GM19467 (cell line): ENCODE measurements around the gene NEK11.
"Not testable (repeated sequence)": the region's sequence is repeated elsewhere in the genome, so short reads cannot be mapped to it uniquely, and the experiment has no call there.

ENCODE experiments used
- ATAC-seq: cut with Tn5 transposase; IDR thresholded peaks from one replicate; pipeline ENCODE4 v1.9.1; 2021; ENCODE audit warnings: mild to moderate bottlenecking, moderate library complexity; ENCODE audit not compliant: unreplicated experiment

The NEK11 gene

DNA sequence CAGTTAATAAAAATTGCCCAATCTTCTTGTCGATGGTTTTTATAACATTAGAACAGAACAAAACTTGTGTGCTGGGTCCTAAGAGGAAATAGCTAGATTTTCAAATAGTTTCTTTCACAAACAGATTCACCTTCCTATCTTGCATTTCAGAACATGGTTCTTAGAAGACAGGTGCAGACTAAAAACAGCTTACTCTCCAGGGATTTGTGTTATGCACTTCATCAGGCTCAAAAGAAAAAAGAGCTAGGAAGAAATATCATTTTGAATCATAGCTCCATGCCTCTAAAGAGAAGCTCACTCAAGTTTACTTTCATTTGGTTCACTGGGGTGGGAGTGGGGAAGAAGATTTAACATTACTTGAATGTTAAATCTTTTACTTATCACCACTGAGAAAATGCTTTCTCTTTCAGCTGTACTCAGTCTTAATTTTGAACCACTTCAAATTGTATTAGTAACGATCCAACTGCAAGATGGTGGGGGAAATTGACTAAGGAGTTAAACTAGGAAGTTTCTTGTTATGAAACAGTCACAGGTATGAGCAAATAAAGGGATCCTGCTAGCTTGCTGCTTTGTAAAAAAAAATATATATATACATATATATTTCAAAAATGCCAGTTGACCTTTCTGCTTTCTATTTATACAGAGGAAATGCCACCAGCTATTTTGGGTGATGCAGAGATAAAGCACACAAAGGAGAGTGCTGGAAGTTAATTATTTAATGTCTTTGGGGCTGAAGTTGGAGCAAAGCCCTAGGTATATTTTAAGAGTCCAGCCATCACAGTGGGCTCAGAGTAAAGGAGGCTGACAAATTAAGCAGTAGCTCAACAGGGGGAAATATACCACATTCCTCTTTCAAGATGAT is 326.6 kb downstream of the NEK11 start:
- ATAC-seq = no peak

DNA sequence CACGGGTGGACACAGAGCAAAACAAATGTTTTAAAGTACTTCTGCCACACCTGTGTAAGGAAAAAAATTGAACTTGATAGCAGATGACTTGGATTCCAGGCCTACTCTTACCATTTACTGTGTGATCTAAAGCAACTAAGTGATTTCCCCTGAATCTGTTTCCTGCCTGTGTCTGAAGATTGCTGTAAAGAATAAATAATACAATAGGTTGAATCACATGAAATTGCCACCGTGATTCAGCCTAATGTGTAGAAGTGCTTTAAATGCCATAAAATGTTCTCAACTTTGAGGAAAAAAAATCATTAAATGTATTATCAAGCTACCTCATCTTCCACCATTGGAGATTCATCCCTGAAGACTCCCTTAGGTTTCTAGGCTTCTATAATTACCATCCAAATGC is 327.3 kb downstream of the NEK11 start:
- no peak for ATAC-seq

DNA sequence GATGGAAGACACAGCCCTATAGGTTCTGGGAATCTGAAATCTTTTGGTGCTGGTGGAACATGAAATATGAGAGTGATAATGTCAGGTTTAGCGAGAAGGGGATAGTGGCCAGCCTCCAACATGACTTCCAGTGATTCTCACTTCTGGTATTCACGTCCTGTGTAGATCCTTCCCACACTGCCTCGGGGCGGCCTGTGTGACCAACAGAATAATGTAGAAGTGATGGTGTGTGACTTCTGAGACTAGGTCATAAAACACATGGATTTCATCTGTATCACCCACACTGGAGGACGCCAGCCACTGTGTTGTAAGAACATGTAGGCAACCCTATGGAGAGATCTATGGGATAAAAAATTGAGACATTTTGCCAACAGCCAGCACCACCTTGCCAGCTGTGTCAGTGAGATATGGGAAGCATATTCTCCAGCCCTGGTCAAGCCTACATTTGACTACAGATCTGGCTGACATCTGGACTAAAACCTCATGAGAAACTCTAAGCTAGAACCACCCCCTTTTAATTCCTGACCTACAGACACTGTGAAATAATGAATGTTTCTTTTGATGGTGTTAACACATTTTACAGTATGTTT is 329.4 kb downstream of the NEK11 start:
- no peak for ATAC-seq

DNA sequence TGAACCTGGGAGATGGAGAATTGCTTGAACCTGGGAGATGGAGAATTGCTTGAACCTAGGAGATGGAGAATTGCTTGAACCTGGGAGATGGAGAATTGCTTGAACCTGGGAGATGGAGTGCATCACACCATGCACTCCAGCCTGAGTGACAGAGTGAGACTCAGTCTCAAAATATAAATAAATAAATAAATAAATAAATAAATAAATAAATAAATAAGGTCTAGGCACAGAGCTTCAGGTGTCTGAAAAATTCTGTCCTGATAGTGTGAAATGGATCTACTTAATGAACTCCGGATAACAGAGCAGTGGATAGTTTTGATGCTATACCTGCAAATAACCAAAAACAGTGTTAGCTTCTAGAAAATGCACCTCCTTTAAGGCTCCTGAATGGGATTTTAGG is 330.6 kb downstream of the NEK11 start:
- ATAC-seq = no peak

DNA sequence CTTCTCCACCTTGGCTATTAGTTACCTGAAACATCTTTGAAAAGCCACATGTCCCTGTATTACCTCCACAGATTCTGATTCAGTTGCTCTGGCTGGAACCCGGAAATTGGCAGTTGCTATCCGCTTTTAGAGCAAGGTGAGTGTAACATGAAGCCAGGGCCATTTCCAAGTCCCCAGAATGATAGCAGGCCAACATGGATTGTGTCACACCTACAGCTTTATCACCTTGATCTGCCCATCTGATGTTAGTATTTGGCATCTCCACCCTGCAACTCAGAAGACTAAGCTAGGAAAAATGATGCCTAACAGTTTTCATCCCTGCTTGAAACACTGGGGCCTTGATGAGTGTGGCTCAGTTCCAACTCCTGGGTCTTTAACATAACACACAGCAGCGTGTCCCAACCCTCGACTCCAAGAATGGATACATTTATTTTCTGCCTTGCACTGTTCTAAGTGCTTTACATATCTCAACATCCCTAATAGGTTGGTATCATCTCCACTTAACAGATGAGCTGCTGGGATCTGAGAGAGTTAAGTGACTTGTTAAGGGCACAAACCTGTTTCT is 333.6 kb downstream of the NEK11 start:
- ATAC-seq = no peak

DNA sequence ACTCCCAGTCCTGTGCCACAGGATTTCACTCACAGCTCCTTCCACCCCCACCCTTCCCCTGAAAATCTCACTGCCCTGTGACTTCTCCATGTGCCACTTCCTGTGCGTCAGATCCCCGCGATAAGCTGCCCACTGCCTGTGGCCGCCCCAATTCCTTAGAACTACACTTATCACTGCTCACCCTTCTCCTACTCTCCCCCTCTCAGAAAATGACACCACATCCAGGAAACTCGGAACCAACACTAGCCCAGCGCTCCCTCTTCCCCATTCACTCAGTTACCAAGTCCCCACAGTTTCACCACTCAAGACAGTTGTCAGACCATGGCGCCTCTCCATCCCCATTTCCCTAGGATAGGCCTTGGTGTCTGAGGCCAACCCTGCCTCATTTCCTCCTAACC is 334.4 kb downstream of the NEK11 start:
- not testable (repeated sequence) for ATAC-seq

DNA sequence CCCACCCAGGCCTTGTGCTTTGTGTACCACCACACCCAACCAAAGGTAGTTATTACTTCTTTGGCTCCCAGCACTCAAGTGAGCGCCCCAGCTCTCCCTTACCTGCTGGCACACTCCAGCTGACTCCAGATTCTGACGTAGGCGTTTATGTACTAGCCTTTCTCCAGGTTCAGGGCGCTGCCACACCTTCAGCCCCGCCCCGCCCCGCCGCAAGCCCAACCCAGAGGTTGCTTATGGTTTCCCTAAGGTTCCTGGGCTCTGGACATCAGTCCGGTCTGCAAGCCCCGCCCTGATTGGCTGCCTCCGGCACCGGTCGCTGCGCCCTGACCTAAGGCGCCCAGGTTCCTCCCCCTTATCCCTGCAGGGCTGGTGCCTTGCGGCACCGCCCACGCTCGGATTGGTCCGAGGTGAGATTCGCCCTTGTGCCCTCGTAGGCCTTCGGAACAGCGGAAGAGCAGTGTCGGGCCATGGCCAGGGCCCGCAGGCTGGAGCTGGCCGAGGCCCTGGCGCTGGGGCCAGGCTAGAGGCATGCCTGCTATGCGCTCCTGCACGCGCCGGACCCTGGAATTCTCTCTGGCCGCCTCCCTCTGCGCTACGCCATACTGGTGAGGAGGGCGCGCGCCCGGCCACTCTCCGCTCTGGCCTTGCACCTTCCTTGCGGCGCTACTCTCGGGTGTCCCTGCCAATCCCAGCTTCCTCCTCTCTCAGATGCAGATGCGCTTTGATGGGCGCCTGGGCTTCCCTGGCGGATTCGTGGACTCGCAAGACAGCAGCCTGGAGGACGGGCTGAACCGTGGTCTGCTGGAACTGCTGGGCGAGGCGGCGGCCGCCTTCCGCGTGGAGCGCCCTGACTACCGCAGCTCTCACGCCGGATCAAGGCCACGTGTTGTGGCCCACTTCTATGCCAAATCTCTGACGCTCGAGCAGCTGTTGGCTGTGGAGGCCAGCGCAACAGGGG is 335.1 kb downstream of the NEK11 start:
- ATAC-seq = peak; percentile 96

DNA sequence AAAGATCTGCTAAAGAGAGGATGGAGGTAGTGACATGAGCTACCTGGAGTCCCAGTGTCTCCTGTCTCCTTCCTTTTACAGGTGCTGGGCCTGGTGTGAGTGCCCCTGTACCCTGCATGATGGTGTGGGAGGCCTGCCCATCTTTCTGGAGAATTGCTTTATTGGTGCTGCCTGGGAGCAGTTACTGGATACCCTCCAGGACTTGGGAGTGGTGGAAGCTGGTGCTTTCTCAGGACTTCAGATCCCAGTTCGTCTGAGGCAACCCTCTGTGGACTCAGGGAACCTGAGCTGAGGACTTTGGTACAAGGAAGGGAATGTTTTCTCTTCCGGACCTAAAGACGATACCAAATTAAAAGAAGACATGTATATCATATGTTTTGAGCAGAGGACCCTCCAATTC is 336.6 kb downstream of the NEK11 start:
- no peak for ATAC-seq

DNA sequence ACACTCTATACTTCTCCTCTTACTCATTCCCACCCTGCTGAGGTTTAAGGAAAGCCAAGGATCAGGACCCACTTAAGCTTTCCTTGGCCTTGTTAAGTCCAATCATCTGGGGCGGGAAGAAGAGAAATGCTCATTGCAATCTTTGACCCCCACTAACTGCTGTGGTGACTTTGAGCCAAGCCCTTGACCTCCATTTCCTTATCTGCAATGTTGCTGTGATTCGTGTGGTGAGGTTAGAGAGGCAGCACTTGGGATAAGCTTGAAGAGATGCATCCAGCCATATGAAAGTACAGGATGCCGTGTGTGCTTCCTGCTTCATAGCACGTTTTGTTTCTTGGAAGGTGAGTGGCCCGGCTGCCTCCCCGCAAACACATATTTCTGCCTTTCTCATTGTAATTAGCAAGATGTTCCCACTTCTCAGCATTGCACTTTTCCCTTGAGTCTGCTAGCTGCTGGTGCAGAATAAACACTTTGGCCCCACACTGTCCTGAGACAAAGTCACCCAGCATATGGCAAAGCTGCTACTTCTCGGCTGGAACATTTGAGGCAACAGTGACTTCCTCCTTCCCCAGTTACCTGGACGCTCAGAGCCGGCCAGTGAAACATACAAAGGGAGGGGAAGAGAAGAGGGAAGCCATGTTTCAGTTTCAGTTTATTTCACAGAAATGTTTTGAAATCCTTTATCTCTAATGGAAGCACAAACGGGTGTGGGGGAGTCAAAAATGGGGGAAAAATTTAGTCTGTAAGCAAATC is 344.4 kb downstream of the NEK11 start:
- no peak for ATAC-seq

DNA sequence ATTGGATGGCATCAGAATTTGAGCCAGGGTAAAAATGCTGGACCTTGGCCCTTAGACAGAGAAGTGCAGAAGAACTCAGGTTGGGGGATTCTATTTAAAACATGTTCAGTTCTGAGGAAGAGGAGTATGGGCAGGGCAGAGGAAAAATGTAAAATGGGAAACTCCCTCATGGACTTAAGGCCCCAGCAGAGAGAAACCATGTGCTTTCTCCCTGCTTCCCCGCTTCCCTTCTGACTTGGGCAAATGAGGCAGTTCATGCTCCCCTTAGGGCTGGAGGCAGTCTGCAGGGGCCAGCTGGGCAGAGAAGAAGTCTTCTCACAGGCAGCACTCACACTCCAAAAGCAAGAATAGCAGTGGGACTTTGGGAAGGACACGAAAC is 345.0 kb downstream of the NEK11 start:
- no peak for ATAC-seq

DNA sequence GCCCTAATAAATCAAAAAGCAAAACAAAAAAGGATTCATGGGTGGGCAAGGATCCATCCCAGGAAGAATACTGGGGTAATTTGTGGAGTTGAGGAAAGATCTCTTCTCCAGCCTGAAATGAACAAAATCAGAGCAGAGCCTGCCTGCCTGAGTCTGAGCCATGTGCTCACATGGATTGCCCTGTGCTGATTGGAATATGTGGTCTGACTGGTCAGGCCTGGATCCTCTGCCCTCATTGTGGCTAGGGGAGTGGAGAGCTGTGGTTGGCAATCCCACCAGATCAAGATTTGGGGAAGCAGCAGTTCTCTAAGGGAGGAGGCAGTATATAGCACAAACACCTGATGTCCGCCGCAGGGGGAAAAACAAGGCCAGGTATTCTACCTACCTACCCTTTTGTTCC is 348.1 kb downstream of the NEK11 start:
- no peak for ATAC-seq

DNA sequence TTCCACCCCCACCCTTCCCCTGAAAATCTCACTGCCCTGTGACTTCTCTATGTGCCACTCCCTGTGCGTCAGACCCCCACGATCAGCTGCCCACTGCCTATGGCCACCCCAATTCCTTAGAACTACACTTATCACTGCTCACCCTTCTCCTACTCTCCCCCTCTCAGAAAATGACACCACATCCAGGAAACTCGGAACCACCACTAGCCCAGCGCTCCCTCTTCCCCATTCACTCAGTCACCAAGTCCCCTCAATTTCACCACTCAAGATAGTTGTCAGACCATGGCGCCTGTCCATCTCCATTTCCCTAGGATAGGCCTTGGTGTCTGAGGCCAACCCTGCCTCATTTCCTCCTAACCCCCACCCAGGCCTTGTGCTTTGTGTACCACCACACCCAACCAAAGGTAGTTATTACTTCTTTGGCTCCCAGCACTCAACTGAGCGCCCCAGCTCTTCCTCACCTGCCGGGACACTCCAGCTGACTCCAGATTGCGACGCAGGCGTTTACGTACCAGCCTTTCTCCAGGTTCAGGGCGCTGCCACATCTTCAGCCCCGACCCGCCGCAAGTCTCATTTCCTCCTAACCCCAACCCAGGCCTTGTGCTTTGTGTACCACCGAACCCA is 354.3 kb downstream of the NEK11 start:
- peak; percentile 16 for ATAC-seq

DNA sequence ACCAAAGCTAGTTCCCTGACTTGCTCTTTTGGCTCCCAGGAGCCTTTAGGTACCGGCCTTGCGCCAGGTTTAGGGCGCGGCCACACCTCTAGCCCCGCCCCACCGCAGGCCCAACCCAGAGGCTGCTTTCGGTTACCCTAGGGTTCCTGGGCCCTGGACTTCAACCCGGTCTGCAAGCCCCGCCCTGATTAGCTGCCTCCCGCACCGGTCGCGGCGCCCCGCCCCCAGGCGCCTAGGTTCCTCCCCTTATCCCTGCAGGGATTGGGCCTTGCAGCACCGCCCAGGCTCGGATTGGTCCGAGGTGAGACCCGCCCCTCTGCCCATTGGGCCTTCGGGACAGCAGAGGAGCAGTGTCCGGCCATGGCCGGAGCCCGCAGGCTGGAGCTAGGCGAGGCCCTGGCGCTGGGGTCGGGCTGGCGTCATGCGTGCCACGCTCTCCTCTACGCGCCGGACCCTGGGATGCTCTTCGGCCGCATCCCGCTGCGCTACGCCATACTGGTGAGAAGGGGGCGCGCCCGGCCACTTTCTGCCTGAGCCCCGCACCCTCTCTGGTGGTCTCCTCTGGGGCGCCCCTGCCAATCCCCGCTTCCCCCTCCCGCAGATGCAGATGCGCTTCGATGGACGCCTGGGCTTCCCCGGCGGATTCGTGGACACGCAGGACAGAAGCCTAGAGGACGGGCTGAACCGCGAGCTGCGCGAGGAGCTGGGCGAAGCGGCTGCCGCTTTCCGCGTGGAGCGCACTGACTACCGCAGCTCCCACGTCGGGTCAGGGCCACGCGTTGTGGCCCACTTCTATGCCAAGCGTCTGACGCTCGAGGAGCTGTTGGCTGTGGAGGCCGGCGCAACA is 355.0 kb downstream of the NEK11 start, which contains the start of gene NUDT16:
Gene NUDT16 (plus strand): TSS at position 330 of the 847 bp plus-strand sequence. CDS start 31 bp downstream, at position 361.
- ATAC-seq = peak; percentile 98

DNA sequence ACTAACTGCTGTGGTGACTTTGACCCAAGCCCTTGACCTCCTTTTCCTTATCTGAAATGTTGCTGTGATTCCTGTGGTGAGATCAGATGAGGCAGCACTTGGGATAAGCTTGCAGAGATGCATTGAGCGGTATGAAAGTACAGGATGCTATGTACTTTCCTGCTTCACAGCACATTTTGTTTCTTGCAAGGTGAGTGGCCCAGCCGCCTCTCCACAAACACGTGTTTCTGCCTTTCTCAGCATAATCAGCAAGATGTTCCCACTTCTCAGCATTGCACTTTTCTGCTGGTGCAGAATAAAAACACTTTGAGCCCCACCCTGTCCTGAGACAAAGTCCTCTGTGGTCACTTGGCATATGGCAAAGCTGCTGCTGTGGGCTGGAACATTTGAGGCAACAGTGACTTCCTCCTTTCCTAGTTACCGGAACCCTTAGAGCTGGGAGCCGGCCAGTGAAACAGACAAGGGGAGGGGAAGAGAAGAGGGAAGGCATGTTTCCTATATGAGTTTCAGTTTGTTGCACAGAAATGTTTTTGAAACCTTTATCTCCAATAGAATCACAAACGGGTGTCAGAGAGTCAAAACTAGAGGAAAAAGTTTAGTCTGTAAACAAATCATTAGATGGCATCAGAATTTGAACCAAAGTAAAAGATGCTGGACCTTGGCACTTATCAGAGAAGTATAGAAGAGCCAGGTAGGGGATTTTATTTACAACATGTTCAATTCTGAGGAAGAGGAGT is 359.9 kb downstream of the NEK11 start:
- ATAC-seq = no peak

DNA sequence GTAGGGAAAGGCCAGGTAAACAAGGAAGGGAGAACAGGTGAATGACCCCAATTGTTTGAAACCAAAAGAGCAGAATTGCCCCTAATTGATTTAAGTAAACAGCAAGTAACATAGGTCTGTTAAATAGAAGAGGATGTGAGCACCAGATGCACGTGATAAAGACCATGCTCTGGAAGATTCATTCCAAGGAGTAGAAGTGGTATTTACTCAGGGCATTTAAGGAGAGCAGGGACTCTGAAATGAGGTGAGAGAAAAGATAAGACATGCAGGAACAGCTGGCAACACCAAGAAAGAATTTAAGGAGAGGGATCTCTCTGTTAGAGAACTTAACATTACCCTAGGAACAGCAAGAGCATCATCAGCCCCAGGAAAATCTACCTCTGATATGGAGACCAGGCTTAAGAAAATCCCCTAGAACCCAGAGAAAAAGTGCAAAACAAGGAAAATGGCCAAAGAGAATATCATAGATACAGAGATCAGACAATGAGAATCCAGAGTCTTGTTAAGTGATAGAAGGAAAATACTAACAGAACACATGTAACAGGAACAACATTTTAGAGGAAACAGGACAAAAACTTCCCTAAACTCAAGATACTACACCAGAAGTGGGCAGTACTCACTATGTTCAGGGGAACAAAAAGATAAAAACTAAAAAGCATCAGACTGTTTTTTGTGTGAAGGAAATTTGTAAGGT is 361.3 kb downstream of the NEK11 start:
- no peak for ATAC-seq

DNA sequence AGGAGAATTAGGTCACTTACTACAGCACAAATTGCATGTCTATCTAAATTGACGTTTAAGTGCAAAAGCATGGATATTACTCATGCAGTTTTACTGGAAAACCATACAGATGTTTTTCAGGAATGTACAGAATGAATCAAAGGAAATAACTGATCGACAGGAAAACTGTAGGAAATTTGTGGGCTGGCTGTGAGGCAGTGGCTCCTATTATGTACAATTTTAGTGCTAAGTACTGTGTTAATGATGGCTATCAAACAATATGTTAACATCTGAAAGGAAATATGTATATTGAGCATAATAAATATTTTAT is 361.8 kb downstream of the NEK11 start:
- ATAC-seq = no peak

DNA sequence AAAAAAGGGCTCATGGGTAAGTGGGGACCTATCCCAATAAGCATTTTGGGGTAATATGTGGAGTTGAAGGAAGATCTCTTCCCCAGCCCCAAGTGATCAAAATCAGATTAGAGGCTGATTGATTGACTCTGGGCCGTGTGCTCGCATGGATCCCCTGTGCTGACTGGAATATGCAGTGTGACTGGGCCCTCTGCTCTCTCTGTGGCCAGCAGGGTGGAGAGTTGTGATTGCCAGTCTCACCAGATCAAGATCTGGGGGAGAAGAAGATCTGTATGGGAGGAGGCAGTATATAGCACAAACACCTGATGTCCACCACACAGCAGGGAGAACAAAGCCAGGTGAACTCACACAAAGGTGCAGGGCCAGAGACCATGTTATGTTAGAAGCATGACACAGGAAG is 363.7 kb downstream of the NEK11 start:
- ATAC-seq = no peak

DNA sequence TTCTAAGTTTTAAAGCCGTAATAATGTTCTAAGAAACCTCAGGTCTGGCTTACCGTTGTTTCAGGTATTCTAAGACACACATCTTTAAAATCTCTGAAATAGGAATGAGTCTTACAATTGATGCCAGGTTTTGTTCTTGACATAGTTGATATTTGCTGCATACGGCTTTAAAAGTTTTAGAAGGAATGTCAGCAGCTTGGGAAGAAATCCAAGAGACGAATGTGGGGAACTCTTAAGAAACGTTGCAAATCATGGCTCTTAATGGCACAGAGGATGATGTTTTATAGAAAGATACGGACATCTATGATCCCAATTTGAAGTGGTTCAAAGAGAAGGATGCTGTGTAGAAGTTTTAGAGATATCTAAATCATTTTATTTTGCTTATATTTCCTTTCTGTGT is 366.4 kb downstream of the NEK11 start:
- ATAC-seq = no peak
